HG03460 (cell line): ENCODE measurements around the gene DAB1.

Experiments used
- ATAC-seq: cut with Tn5 transposase; IDR thresholded peaks from one replicate; pipeline ENCODE4 v1.9.1; 2021; ENCODE audit not compliant: unreplicated experiment

Gene DAB1

DNA sequence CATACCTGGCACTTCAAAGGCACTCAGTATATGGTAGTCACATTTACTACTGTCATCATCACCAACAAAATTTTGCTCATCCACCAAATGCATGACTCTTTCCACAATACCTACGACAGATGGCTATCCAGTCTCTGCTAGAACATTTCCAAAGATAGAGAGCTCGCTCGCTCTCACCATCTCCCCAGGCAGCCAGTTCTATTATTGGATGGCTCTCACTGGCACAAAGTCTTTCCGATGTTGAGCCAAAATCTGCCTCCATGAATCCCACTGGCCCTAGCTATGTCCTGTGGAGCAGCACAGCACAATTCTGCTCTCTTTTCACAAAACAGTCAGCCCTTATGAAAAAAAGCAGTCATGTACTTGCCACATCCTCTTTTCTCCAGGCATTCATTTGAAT, 102.1 kb downstream of the DAB1 start:
- no peak for ATAC-seq

- ATAC-seq = no peak
Observed at GRCh38 chr1:57319791-57320190, 104.1 kb downstream of the DAB1 start.

- ATAC-seq = no peak
Observed at GRCh38 chr1:57319165-57319564, 104.7 kb downstream of the DAB1 start.

DNA sequence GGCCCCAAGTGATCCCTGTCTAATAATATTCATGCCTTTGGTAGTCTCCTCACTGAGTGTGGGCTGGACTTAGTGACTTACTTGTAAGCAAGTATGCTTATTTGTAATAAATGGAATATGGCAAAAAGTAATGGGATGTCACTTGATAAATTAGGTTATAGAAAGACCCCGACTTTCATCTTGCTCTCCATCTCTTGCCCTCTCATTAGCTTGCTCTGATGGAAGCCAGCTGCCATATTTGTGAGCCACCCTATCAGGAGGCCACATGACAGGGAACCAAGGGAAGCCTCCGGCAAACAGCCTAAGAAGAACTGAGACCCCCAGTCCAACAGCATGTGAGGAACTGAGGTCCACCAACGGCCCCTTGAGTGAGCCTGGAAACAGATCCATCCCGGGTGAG, 107.0 kb downstream of the DAB1 start:
- no peak for ATAC-seq

DNA sequence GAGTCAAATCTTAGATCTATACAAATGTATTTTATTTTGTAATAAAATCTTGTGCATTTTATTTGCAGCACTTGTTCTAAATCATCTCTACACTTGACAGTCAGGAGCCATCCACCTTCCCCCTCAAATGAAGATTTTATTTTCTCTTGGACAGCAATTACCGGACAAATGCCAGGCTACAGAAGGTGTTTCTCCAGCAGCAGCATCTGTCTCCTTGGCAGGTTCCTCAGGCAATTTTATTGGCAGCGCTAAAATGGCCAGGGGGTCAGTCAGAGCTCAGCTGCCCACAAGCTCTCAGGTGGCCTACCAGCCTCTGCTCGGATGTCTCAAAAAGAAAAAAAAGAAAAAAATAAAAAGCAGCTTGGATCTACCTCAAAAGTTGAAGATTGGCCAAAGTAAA, 107.6 kb downstream of the DAB1 start:
- ATAC-seq = no peak

- no peak for ATAC-seq
Observed at GRCh38 chr1:57312869-57313268, 111.0 kb downstream of the DAB1 start.

DNA sequence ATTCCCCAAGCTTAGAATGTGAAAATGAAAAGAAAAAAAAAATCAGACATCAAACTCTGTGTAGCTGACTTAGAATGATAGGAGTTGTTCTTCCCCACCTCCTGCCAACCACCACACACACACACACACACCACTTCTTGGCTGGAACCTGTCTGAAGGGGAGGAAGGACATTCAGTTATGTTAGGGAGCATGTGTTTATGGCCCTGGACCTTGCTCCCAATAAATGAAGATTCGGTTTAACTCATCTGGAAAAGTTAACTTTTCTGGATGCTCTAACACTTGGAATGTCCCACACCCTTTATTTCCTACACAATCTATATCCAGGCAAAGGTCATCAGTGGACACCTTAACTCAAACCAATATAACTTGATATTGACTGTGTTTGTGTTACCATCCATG, 112.4 kb downstream of the DAB1 start:
- no peak for ATAC-seq

DNA sequence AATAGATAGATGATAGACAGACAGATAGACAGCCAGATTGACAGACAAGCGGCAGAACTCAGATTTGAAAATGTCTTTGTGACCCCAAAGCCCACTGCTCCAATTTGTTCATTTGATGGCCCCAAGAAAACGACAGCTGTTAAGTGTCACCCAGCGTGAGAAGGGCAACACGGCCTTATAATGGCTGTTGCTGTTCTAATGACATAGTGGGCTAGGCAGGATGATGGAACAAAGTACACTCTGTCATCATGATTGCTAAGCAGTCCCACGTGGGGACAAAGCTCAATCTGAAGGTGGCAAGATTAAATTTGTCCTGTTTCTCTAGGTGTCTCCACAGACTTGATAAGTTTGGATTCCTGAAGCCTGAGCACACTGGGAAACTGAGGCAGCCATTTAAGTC, 112.9 kb downstream of the DAB1 start:
- ATAC-seq = no peak

DNA sequence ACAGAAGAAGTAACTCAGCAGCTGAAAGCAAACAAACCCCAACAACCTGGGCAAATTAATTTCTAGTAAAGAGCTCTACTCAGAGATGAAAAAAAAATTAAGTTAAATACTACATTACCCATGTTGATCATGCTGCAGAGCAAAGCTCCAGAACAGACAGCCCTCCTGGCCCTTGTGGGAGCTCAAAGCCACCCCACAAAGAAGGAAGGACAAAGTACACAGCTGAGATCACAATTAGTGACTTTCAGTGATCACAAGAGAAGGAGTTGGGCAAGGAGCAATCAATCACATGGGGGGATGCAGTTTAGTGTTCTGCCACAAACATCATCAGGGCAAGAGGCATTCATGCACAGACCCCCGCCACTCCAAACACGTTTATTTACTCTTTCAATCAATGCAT, 114.2 kb downstream of the DAB1 start:
- no peak for ATAC-seq

DNA sequence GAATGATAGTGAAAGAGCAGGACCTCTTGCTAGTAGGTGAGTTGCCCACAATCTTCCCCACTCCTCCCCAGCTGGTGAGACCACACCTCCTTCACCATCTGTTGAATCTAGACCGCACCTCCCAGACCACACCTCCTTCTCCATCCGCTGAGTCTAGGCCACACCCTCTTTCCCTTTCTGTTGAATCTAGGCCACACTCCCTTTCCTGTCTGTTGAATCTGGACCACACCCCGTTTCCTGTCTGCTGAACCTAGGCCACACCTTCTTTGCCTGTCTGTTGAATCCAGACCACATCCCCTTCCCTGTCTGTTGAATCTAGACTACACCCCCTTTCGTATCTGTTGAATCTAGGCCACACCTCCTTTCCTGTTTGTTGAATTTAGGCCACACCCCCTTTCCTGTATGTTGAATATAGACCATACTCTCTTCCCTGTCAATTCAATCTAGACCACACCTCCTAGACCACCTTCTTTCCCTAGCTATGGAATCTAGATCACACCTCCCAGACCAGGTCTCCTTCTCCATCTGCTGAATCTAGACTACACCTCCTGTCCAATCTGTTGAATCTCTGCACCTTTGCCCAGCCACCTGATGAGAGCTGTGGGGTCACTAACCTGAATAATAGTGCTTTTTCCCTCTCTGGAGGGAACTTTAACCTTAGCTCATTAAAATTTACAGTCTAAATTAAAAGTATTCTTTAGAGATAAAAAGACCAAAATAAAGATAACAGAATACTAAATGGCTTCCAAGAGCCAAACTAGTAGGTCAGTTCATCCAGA, 116.3 kb downstream of the DAB1 start:
- ATAC-seq = peak; percentile 80

GRCh38 chr1:57304591-57304990, 119.3 kb downstream of the DAB1 start:
- ATAC-seq = no peak

DNA sequence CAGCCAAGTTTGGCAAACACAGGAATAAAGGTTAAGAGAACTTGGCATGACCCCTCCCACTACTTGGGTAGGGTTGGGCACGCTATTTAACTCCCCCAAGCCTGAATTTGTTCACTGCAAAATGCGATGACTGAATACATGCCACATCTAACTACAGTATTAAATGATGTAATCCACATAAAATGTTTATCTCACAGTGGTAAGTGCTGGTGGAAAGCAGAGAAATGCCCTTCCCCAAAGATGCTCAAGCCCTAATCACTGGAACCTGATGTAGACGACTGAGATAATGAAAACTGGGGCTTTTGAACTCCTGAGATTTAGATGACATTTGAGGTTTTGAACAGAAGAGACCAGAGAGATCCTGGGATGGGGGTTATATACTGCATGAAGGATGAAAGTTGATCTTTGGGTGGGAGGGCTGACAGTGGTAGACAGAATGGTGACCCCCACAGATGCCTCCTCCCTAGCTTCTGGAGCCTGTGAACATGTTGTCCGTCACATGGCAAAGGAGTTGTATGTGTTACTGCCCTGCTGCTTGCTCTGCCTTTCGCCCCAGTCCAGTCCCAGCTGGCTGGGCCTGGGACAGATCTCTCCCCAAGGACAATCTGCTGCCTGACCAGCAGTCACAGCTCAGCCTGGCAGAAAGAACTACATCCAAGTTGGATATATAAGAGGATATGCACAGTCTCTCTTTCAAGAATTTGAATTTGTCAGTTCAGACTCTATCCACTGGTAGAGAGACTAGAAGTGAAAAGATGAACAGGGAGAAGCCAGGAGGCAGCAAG, 120.9 kb downstream of the DAB1 start:
- no peak for ATAC-seq

DNA sequence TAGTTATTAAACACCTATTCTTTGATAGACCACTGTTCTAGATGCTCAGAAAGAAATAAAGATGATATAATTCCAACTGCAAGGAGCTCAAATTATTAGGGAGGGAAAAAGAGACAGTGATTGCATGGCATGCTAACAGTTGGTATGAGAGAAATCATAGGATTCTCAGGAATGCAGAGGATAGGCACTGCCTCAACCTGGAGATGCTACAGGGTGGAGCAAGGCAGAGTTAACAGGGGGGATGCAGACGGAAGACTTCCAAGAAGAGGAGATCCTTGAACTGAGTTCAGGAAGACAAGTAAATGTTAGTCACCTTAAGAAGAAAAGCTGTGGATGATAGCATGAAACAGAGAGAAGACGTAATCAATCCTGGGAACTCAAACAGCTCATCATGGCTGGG, 123.7 kb downstream of the DAB1 start:
- ATAC-seq = no peak

DNA sequence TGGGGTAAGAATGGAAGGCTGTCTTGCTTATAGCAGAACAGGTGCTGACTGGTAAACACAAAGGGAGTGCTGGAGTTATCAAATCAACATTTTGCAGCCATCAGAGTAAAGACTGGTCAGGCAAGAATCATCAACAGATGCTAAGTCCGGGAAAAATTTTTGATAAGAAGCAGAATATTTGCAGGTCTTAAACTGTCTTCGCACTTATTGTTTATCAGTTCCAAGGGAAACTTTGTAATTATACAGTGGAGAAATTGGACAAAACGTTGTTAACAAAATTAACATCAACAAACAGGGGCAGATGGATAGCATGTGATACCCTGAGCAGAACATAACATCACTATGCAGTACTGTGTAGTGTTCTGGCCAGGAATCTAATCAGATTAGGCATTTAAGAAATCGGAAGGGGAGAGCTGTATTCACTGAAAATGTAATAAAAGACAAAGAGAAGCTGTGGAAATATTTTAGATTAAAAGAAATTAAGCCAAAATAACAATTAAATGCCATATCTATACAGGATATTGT, 127.1 kb downstream of the DAB1 start:
- no peak for ATAC-seq

- no peak for ATAC-seq
Observed at GRCh38 chr1:57295326-57295725, 128.5 kb downstream of the DAB1 start.

DNA sequence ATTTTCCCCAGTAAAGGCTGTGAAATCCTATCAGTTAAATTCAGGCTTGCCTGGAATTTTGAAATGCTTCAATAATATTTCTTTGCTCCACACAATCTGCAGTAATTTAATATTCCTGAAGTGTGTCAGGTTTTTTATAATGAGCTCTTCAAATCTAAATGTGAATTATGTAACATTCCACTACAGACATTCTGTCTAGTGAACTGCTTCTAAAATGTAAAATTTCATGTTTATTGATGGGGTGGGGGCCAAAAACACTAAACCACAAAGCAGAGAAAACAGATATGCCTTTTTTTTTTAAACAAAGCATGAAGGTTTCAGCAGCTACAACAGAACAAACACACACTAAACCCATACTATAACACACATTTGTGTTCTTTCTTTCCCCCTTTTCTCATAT, 129.7 kb downstream of the DAB1 start:
- ATAC-seq = no peak

- ATAC-seq = no peak
Observed at GRCh38 chr1:57293214-57293613, 130.6 kb downstream of the DAB1 start.

GRCh38 chr1:57289781-57290180, 134.1 kb downstream of the DAB1 start:
- no peak for ATAC-seq

DNA sequence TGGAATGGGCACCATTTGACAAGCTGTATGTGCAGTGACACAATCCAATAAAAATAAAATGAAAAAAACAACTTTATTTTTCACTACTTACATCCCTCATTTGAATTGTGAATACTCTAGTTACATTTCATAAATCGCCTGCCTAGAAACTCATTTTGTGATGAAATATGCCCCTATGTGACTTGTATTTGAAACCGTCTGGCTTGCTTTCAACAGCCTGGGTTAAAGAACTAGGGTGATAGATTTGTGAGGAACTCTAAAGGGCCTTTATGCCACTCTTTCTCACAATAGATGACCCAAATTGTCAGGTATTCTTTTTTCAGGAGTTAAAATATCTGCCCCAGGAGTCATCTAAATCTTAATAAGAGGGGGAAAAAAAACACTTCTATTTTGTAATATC, 137.9 kb downstream of the DAB1 start:
- ATAC-seq = no peak

DNA sequence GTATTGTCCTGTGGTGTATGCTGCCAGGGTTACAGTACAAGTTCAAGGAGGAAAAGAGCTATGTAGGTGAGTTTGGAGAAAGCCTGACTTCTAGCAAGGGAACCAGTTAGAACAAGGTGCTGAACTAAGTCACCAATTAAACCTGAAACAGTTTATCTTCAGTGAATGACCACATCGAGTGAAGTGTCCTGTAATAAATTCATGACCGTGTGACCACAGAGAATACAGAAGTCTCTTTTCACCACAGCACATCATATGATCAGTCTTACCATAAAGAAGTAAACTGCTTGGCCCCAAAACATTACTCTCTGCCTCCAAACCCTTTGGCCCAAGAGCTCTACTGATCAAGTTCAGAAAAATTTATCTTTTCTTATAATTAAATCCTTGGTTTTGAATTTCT, 141.4 kb downstream of the DAB1 start:
- ATAC-seq = no peak

- no peak for ATAC-seq
Observed at GRCh38 chr1:57281324-57281723, 142.5 kb downstream of the DAB1 start.

- ATAC-seq = no peak
Observed at GRCh38 chr1:57279909-57280666, 143.8 kb downstream of the DAB1 start.
